BLaER1 (cell line): Measurements from ENCODE around the gene E2F1.

Experiments
- H3K27ac ChIP-seq: shearing (Covaris generic); formaldehyde crosslinking; 2 replicates; pipeline ENCODE4 v1.8.1; 2022
- H3K27me3 ChIP-seq: shearing (Covaris generic); formaldehyde crosslinking; 2 replicates; pipeline ENCODE4 v1.8.1; 2022
- H3K36me3 ChIP-seq: shearing (Covaris generic); formaldehyde crosslinking; 2 replicates; pipeline ENCODE4 v1.8.1; 2022
- H3K4me1 ChIP-seq: shearing (Covaris generic); formaldehyde crosslinking; 2 replicates; pipeline ENCODE4 v1.8.1; 2022
- H3K4me2 ChIP-seq: shearing (Covaris generic); formaldehyde crosslinking; 2 replicates; pipeline ENCODE4 v1.8.1; 2022
- H3K4me3 ChIP-seq: shearing (Covaris generic); formaldehyde crosslinking; 2 replicates; pipeline ENCODE4 v1.8.1; 2022
- H3K9ac ChIP-seq: shearing (Covaris generic); formaldehyde crosslinking; 2 replicates; pipeline ENCODE4 v1.8.1; 2022
- H3K9me3 ChIP-seq: shearing (Covaris generic); formaldehyde crosslinking; 2 replicates; pipeline ENCODE4 v1.8.1; 2022
- H4K20me1 ChIP-seq: shearing (Covaris generic); formaldehyde crosslinking; 2 replicates; pipeline ENCODE4 v1.8.1; 2022
- Cebpa-rat ChIP-seq: shearing (Covaris generic); IDR thresholded peaks from 2 replicates; pipeline ENCODE4 v1.8.1; 2022

E2F1 gene

DNA sequence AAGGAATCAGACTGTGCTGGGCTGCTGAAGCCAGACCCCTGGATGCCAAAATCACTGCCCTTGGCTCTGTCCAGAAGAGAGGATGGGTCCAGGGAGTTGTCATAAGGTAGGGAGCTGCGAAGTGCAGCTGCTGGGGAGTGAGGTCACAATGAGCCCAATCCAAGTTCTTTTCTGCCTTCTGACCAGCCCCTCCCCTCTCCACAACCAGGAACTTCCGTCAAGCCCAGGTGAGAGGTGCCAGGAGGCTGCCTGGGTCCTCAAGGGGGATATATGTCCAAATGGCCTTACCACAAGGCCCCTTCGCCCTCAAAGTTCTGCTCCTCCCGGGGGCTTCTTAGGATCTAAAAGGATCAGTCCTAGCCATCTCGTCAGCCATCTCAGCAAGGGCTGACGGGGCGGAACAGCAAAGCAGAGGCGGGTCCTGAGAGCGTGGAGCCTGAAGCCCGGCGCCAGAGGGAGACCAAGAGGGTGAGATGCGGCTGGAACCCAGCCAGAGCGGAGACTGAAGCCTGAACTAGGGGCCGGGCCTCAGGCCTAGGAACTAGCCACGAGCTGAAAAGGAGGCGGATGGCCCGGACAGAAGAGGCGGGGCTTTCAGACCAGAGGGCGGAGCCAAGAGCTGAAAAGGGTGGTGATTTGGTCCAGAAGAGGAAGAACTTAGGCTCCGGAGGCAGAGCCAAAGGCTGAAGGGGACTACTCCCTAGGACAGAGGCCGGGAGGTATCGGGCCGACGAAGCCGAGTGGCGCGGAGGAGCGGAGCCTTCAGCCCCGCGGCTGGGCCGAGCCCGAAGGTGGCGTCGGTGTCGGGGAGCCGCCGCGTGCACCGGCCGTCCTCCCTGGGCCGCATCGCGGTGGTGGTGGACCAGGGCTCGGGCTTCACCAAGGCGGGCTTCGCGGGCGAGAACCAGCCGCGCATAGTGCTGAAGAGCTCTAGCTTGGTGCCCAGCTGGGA, 19.6 kb downstream of the E2F1 start, which contains the start of gene ACTL10:
TSS of gene ACTL10 (plus strand) at position 651 of the 952 bp plus-strand sequence. CDS start 555 bp downstream, outside the sequence.
- Histone ChIP-seq H3K36me3 (peaks cover 20% of the 10 kb centered on the region), H3K9me3 (no peaks in the 10 kb centered on the region), H3K27ac (peak within 1 kb of the TSS; percentile 86), H3K4me3 (peak within 1 kb of the TSS; percentile 73), H3K4me2 (peak within 1 kb of the TSS; percentile 95), H3K27me3 (no peaks in the 10 kb centered on the region), H3K4me1 (peaks cover 89% of the 10 kb centered on the region), H4K20me1 (peaks cover 28% of the 10 kb centered on the region), H3K9ac (peak within 1 kb of the TSS; percentile 81)
- TF ChIP-seq Cebpa-rat = no peak

GRCh38 chr20:33664762-33665144, 21.4 kb downstream of the E2F1 start:
- Histone ChIP-seq H3K4me2 (peak overlapping the region; percentile 99), H3K36me3 (peaks cover 15% of the 10 kb centered on the region), H3K9me3 (no peaks in the 10 kb centered on the region), H3K4me3 (no peak overlapping the region), H4K20me1 (peaks cover 39% of the 10 kb centered on the region), H3K4me1 (peaks cover 81% of the 10 kb centered on the region), H3K27me3 (no peaks in the 10 kb centered on the region), H3K9ac (no peak overlapping the region), H3K27ac (peak overlapping the region; percentile 67; the same call in 1 of the 2 replicates)
- TF ChIP-seq Cebpa-rat = no peak

- H3K4me1 ChIP-seq = peaks cover 77% of the 10 kb centered on the region
- peak overlapping the region; percentile 72 for H3K4me3 ChIP-seq
- peaks cover 39% of the 10 kb centered on the region for H4K20me1 ChIP-seq
- H3K27me3 ChIP-seq = no peaks in the 10 kb centered on the region
- peak overlapping the region; percentile 99 for H3K4me2 ChIP-seq
- H3K36me3 ChIP-seq = peaks cover 20% of the 10 kb centered on the region
- peak overlapping the region; percentile 67 for H3K27ac ChIP-seq
- no peaks in the 10 kb centered on the region for H3K9me3 ChIP-seq
- H3K9ac ChIP-seq = peak overlapping the region; percentile 77
- TF ChIP-seq Cebpa-rat = no peak
Measured at GRCh38 chr20:33664085-33664761, 22.0 kb downstream of the E2F1 start.

DNA sequence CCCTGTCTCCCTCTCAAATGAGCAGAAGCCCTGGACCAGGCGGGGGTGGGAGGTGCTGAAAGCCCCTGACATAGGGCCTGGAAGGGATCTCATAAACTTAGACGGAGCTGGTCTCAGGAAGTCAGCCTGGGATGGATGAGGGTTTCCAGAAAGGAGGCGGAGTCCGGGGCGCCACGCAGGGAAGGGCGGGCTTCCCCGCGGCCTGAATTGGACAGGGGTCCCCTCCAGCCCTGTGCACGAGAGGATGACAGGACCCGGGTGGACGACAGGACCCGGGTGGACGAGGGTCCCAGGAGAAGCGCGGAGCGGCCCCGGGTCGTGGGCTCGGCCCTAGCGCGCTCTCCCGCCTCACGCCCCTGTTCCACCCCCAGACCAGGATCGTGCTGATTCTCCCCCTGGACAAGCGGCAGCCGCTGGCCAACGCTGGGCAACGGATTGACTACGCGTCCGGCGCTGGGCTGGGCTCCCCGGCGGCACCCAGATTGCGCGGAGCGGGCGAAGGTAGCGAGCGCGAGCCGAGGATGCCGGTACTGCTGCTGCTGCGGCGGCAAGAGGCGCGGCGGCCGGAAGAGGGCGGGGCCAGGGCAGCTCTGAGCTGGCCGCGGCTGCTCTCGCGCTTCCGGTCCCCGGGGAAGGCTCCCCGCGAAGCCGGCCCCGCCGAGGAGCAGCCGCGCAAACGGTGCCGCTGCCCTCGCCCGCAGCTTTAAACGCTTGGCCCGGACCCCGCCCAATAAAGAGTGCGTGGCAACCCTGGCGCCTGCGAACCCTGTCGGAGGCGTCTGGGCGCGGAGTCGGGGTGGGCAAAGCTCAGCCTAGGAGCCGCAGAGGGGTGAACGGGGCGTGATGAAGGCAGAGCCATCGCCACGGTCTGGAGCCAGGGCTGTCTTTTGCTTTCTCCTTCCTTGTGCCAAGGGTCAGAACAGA, 22.8 kb downstream of the E2F1 start:
- Histone ChIP-seq H3K4me3 (peak overlapping the region; percentile 72), H3K4me1 (peaks cover 69% of the 10 kb centered on the region), H3K27ac (peak overlapping the region; percentile 67), H3K36me3 (peaks cover 21% of the 10 kb centered on the region), H3K27me3 (no peaks in the 10 kb centered on the region), H3K4me2 (peak overlapping the region; percentile 99), H4K20me1 (peaks cover 35% of the 10 kb centered on the region), H3K9me3 (no peaks in the 10 kb centered on the region), H3K9ac (peak overlapping the region; percentile 77)
- TF ChIP-seq Cebpa-rat = no peak

DNA sequence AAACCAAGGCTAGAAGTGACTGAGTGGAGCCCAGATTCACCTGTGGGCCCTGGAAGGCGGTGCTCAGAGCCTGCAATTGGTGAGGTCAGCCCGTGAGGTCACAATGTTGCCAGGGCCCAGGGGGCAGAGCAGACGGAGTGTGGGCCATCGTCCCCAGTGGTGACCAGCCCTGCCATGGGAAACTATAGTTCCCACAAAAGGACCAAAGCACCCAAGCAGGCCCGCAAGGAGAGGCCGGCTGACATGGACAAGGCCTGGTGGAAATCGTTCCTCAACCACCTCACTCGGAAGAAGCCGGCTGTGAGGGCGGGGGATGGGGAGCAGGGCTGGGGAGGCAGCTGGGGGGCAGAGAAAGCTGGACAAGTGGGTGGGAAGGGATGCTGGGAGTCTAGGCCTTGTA, 24.0 kb downstream of the E2F1 start, which contains the start of gene C20orf144:
TSS of gene C20orf144 (plus strand) at position 156 of the 400 bp plus-strand sequence. CDS start at position 175, 19 bp downstream.
- peak within 1 kb of the TSS; percentile 72 for H3K4me3 ChIP-seq
- no peak for TF ChIP-seq Cebpa-rat
- H3K4me1 ChIP-seq = peaks cover 57% of the 10 kb centered on the region
- peaks cover 30% of the 10 kb centered on the region; the same call in 1 of the 2 replicates for H4K20me1 ChIP-seq
- no peaks in the 10 kb centered on the region for H3K27me3 ChIP-seq
- H3K36me3 ChIP-seq = peaks cover 32% of the 10 kb centered on the region
- no peaks in the 10 kb centered on the region for H3K9me3 ChIP-seq
- peak within 1 kb of the TSS; percentile 77 for H3K9ac ChIP-seq
- peak within 1 kb of the TSS; percentile 99 for H3K4me2 ChIP-seq
- peak within 1 kb of the TSS; percentile 67 for H3K27ac ChIP-seq

DNA sequence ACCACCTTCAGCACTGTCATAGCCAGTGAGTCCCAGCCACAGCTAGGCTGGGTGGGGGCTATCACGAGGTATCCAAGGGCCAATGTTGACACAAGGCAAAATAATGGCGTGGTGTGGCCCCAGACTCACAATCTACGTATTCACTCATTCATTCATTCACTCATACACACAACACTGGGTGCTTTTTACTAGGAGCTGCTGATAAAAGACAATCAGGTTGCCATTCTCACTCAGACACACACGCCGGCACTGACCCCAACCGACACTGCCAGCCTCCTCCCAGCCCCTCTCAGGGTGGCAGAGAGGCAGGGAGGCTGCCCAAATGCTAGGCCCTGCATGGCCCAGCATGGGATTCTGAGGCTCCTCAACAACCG, 25.5 kb downstream of the E2F1 start:
- peaks cover 42% of the 10 kb centered on the region for H3K4me1 ChIP-seq

DNA sequence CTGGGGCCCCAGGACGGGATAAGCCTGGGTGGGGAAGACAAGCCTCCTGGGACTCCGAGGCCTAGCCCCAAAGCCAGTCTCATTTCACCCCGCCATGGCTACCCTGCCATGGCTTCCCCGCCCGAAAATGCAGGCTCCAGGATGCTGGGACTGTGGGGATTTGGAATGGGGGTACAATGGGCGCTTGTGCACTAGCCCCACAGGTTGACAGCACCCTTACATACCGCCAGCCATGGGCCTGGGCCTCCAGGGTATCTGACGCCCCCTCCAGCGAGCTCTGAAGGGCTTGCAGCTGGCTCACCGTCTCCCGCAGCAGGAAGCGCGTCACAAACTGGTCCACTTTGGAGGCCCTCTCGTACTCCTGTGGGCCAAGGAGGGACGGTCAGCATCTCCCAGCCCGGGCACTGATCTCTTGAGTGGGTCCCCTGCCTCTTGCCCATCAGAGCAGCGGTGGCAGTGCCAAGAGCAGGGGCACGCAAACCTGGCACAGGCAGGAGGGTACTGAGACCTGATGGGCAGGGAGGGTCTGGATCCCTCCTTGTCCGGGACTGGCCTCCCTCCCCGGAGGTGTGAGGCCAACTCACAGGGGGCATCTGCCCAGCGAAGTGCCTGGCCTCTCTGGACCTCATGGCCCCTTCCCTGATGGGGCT, 26.0 kb downstream of the E2F1 start:
- Histone ChIP-seq H3K4me2 (peak overlapping the region; percentile 15), H4K20me1 (peaks cover 30% of the 10 kb centered on the region; the same call in 1 of the 2 replicates), H3K9ac (no peak overlapping the region), H3K9me3 (no peaks in the 10 kb centered on the region), H3K36me3 (peaks cover 38% of the 10 kb centered on the region), H3K4me1 (peaks cover 36% of the 10 kb centered on the region), H3K27ac (peak overlapping the region; percentile 37; the same call in 1 of the 2 replicates), H3K27me3 (no peaks in the 10 kb centered on the region), H3K4me3 (no peak overlapping the region)
- TF ChIP-seq Cebpa-rat = no peak

More for the DNA sequence above, 25.5 kb downstream of the E2F1 start:
- peaks cover 30% of the 10 kb centered on the region; the same call in 1 of the 2 replicates for H4K20me1 ChIP-seq
- peak overlapping the region; percentile 37; the same call in 1 of the 2 replicates for H3K27ac ChIP-seq
- H3K9me3 ChIP-seq = no peaks in the 10 kb centered on the region
- no peak overlapping the region for H3K4me3 ChIP-seq
- TF ChIP-seq Cebpa-rat = no peak
- peak overlapping the region; percentile 15; the same call in 1 of the 2 replicates for H3K4me2 ChIP-seq
- H3K9ac ChIP-seq = no peak overlapping the region
- H3K27me3 ChIP-seq = no peaks in the 10 kb centered on the region
- H3K36me3 ChIP-seq = peaks cover 38% of the 10 kb centered on the region

GRCh38 chr20:33659341-33660034, 26.7 kb downstream of the E2F1 start:
- peaks cover 30% of the 10 kb centered on the region; the same call in 1 of the 2 replicates for H4K20me1 ChIP-seq
- peaks cover 38% of the 10 kb centered on the region for H3K36me3 ChIP-seq
- peak overlapping the region; percentile 15; the same call in 1 of the 2 replicates for H3K4me2 ChIP-seq
- H3K9ac ChIP-seq = no peak overlapping the region
- peak overlapping the region; percentile 37; the same call in 1 of the 2 replicates for H3K27ac ChIP-seq
- H3K4me3 ChIP-seq = no peak overlapping the region
- H3K27me3 ChIP-seq = no peaks in the 10 kb centered on the region
- no peak for TF ChIP-seq Cebpa-rat
- no peaks in the 10 kb centered on the region for H3K9me3 ChIP-seq
- peaks cover 30% of the 10 kb centered on the region for H3K4me1 ChIP-seq
